A549 (cell line): ENCODE measurements around the gene MRPL2. TPM values are rescaled to one million over a fixed set of nuclear protein-coding genes. Genes with fewer than 3 reads are reported as not detected.
A peak's percentile ranks its signal among the peaks of the same experiment; 100 is the strongest.

Experiments
- ATAC-seq, 2 experiments: fragments of 200-7000 bp in 1 of 2; fragments of >200 bp in 1 of 2; cut with Nextera tagmentation in 1 of 2; cut with Tn5 transposase in 1 of 2; 3 replicates each; pipeline versions ENCODE4 v1.8.0 to v1.9.1; 2018 to 2020; ENCODE audit warnings: mild to moderate bottlenecking in 1 of 2, moderate library complexity in 1 of 2
- CTCF ChIA-PET: fragments of 300-600 bp; sonication (Branson Sonifier 250); formaldehyde crosslinking; extraction: SDS; loops from one replicate; lab custom pipeline; 2021; ENCODE audit warnings: antibody characterized with exemption, inconsistent platforms; lab: Yijun Ruan, JAX
- POLR2A ChIA-PET: fragments of 350-600 bp; formaldehyde crosslinking; extraction: SDS; loops from one replicate; lab custom pipeline; 2021; ENCODE audit warnings: antibody characterized with exemption, inconsistent platforms; lab: Yijun Ruan, JAX
- DNase-seq, 2 experiments: peaks; one replicate each; pipeline versions ENCODE4 v3.0.0 to v3.0.0-alpha.2; 2011 to 2016; ENCODE audit warnings: low read depth in 1 of 2, low spot score in 1 of 2
- FAIRE-seq: peaks from 2 replicates; lab custom pipeline; 2011; peaks lifted over from hg19 to GRCh38; lab: Jason Lieb, UNC
- H3K27ac ChIP-seq, 2 experiments: fragments of >200 bp; sonication (Bioruptor Twin); formaldehyde crosslinking; 3 replicates each; pipeline ENCODE4 v1.5.1; 2016 to 2017
- H3K4me1 ChIP-seq: fragments of >200 bp; sonication (Bioruptor Twin); formaldehyde crosslinking; 3 replicates; pipeline ENCODE4 v1.6.1; 2016
- H3K4me2 ChIP-seq: fragments of >200 bp; sonication (Bioruptor Twin); formaldehyde crosslinking; 3 replicates; pipeline ENCODE4 v1.6.1; 2016
- H3K4me3 ChIP-seq: fragments of >200 bp; sonication (Bioruptor Twin); formaldehyde crosslinking; 3 replicates; pipeline ENCODE4 v1.5.1; 2016
- H3K9me3 ChIP-seq: fragments of >200 bp; sonication (Bioruptor Twin); formaldehyde crosslinking; 3 replicates; pipeline ENCODE4 v1.6.1; 2016
- ATOH8 ChIP-seq: fragments of 250-450 bp; sonication (Bioruptor Pico); IDR thresholded peaks from 2 replicates; pipeline ENCODE4 v1.5.0; 2020; ENCODE audit warnings: low read depth, mild to moderate bottlenecking, moderate library complexity
- BCL3 ChIP-seq: fragments of >200 bp; sonication (Bioruptor Twin); formaldehyde crosslinking; IDR thresholded peaks from 3 replicates; pipeline ENCODE4 v1.6.1; 2016
- CTCF ChIP-seq: fragments of >200 bp; sonication (Bioruptor Twin); formaldehyde crosslinking; IDR thresholded peaks from 3 replicates; pipeline ENCODE4 v1.5.1; 2016
- ELK1 ChIP-seq: fragments of 150-350 bp; IDR thresholded peaks from 2 replicates; pipeline ENCODE4 v1.6.1; 2014; ENCODE audit warnings: low read depth, mild to moderate bottlenecking, low read length
- EP300 ChIP-seq, 2 experiments: fragments of >200 bp; sonication (Bioruptor Twin); formaldehyde crosslinking; IDR thresholded peaks; 2 replicates in 1 of 2; 3 replicates in 1 of 2; pipeline ENCODE4 v1.6.1; 2016 to 2017
- FOSL2 ChIP-seq, 2 experiments: fragments of 450-650 bp in 1 of 2; fragments of >200 bp in 1 of 2; sonication (Bioruptor Twin) in 1 of 2; formaldehyde crosslinking; IDR thresholded peaks; 2 replicates each; pipeline versions ENCODE4 v1.5.0 to v1.6.1; 2016 to 2020; ENCODE audit warnings: mild to moderate bottlenecking in 1 of 2, moderate library complexity in 1 of 2
- GATA3 ChIP-seq: IDR thresholded peaks from 2 replicates; pipeline ENCODE4 v1.6.1; 2012; ENCODE audit warnings: borderline replicate concordance
- HES2 ChIP-seq: fragments of >200 bp; sonication (Bioruptor Twin); formaldehyde crosslinking; IDR thresholded peaks from 2 replicates; pipeline ENCODE4 v1.6.1; 2016
- JUN ChIP-seq, 2 experiments: fragments of >200 bp; sonication (Bioruptor Twin); formaldehyde crosslinking; IDR thresholded peaks; 2 replicates in 1 of 2; 3 replicates in 1 of 2; pipeline ENCODE4 v1.6.1; 2016 to 2017
- JUNB ChIP-seq: fragments of >200 bp; sonication (Bioruptor Twin); formaldehyde crosslinking; IDR thresholded peaks from 2 replicates; pipeline ENCODE4 v1.6.1; 2016
- KDM1A ChIP-seq: fragments of 200-600 bp; sonication (generic); IDR thresholded peaks from 2 replicates; pipeline ENCODE4 v1.6.1; 2016; ENCODE audit warnings: low read depth, mild to moderate bottlenecking
- KDM5A ChIP-seq: fragments of 200-600 bp; sonication (generic); IDR thresholded peaks from 2 replicates; pipeline ENCODE4 v1.6.1; 2016; ENCODE audit warnings: antibody characterized with exemption, mild to moderate bottlenecking
- MAFK ChIP-seq: fragments of 450-650 bp; IDR thresholded peaks from 2 replicates; pipeline ENCODE4 v1.6.1; 2014; ENCODE audit not compliant: partially characterized antibody
- MAX ChIP-seq: IDR thresholded peaks from 2 replicates; pipeline ENCODE4 v1.6.1; 2012
- PHF8 ChIP-seq: fragments of 200-600 bp; sonication (generic); IDR thresholded peaks from 2 replicates; pipeline ENCODE4 v1.6.1; 2016; ENCODE audit warnings: low read depth, mild to moderate bottlenecking, antibody characterized with exemption, moderate library complexity, borderline replicate concordance
- POLR2A ChIP-seq: IDR thresholded peaks from 2 replicates; pipeline ENCODE4 v1.6.1; 2012; ENCODE audit warnings: mild to moderate bottlenecking, low read length
- POLR2AphosphoS2 ChIP-seq: conservative IDR thresholded peaks from 2 replicates; pipeline ENCODE4 v1.6.1; 2012; ENCODE audit warnings: low read length, improper control_type of control experiment, inconsistent platforms
- RARB ChIP-seq: fragments of 250-450 bp; sonication (Bioruptor Pico); IDR thresholded peaks from 2 replicates; pipeline ENCODE4 v1.8.0; 2021; ENCODE audit warnings: mild to moderate bottlenecking, moderate library complexity
- USF2 ChIP-seq: fragments of 450-650 bp; IDR thresholded peaks from 2 replicates; pipeline ENCODE4 v1.6.1; 2014; ENCODE audit warnings: antibody characterized with exemption
- WGBS: methylation state at CpG from one replicate; pipeline ENCODE4 v1.1.6; 2017; ENCODE audit errors: missing lambda C conversion rate; 5-methylcytosine and 5-hydroxymethylcytosine counted together
- polyA minus RNA-seq: library from RNA; depleted of rRNA, polyadenylated mRNA; stranded (reverse); fragments of >200 nt; gene quantifications from 2 replicates; pipeline ENCODE4 v1.2.3, GENCODE V29; 2011; rRNA and poly(A)+ RNA removed
- polyA plus RNA-seq, 4 experiments: library from polyadenylated mRNA; depleted of rRNA in 3 of 4; stranded (reverse); fragments of >200 nt; fragmentation: RNase III in 1 of 4; extraction: RNeasy Plus Mini Kit Qiagen cat#74134 plus additional on column Dnase treatment in 1 of 4; gene quantifications; 2 replicates in 3 of 4; 3 replicates in 1 of 4; pipeline ENCODE4 v1.2.3, GENCODE V29; 2011 to 2017

MRPL2 gene
- polyA plus RNA-seq (2011; rRNA removed) = 20.9 and 33.7 TPM in 2 replicates
- polyA plus RNA-seq (2012; cell fraction: cytosol; rRNA removed) = 61.5 and 66.4 TPM in 2 replicates
- 56.0 and 69.6 TPM in 2 replicates for polyA plus RNA-seq (2012; cell fraction: nucleus; rRNA removed)
- polyA plus RNA-seq (2017; fragmentation: RNase III; extraction: RNeasy Plus Mini Kit Qiagen cat#74134 plus additional on column Dnase treatment) = 50.9 to 55.6 TPM (median 51.9 TPM) in 3 replicates
- 22.5 and 33.6 TPM in 2 replicates for polyA minus RNA-seq

GRCh38 chr6:43059168-43060033, at the start of gene MRPL2, which contains the start of gene KLC4:
Gene MRPL2 (minus strand): TSS chr6:43059434. CDS start chr6:43059381, 53 bp downstream.
Gene KLC4 (plus strand): TSS chr6:43059631. CDS start chr6:43061336, 1,705 bp downstream.
- H3K4me3 ChIP-seq = peak within 1 kb of the TSS; percentile 100
- H3K27ac ChIP-seq = peak within 1 kb of the TSS; percentile 90 to 97
- H3K4me1 ChIP-seq = peaks cover 14% of the 10 kb centered on the region
- peak; percentile 97 to 98 for DNase-seq
- under 1% methylated on average over 22 of the region's 64 CpGs for WGBS
- H3K9me3 ChIP-seq = no peaks in the 10 kb centered on the region
- POLR2A ChIA-PET = interaction anchor here (0.6 to 1.5 kb wide), 9 partner anchors 15 to 1068 kb away, joined by 3 to 10 read pairs (median 4); partner anchors contain the start of genes KLHDC3, MEA1, PEX6 and PPP2R5D
- ATAC-seq = peak; percentile 88 to 96
- H3K4me2 ChIP-seq = peak within 1 kb of the TSS; percentile 100
- TF ChIP-seq EP300 (IDR thresholded peaks at IDR 0.05) = no peak
- peak; percentile 85 for TF ChIP-seq KDM5A
- TF ChIP-seq BCL3 = peak; percentile 65; the same call in 1 of the 3 replicates
- no peak for TF ChIP-seq FOSL2 (IDR thresholded peaks at IDR 0.05)
- TF ChIP-seq FOSL2 (CRISPR knock-in tag; IDR thresholded peaks at IDR 0.05) = peak; percentile 17; the same call in 1 of the 2 replicates
- TF ChIP-seq POLR2A = peak; percentile 85
- 0 out of 2 replicates have a peak, but pooled peaks have one; percentile 36 for TF ChIP-seq USF2
- TF ChIP-seq ATOH8 (CRISPR knock-in tag) = no peak
- no peak for TF ChIP-seq HES2
- TF ChIP-seq JUN (IDR thresholded peaks at IDR 0.05) = peak in 1 of 2 experiments; percentile 71; a peak in 2 of 5 replicates
- TF ChIP-seq MAX = peak; percentile 61
- TF ChIP-seq PHF8 = peak; percentile 85; the same call in 1 of the 2 replicates
- FAIRE-seq = no peak
- CTCF ChIA-PET = interaction anchor here (1.0 to 1.9 kb wide), 5 partner anchors 9 to 112 kb away, joined by 3 to 13 read pairs (median 4); no protein-coding TSS in a partner anchor

GRCh38 chr6:43107344-43108062, 48.3 kb upstream of the MRPL2 start:
- ChIA-PET POLR2A (no interaction called here), CTCF (interaction anchor here (0.6 kb wide), 1 partner anchor 290 kb away, joined by 3 read pairs; no protein-coding TSS in a partner anchor)
- FAIRE-seq = no peak
- no peak overlapping the region for H3K27ac ChIP-seq
- H3K4me3 ChIP-seq = no peak overlapping the region
- no peak overlapping the region for H3K4me2 ChIP-seq
- H3K9me3 ChIP-seq = no peaks in the 10 kb centered on the region
- no peak for DNase-seq
- WGBS = 87% methylated on average over 12 of the region's 12 CpGs
- no peak for ATAC-seq
- TF ChIP-seq JUNB (no peak), PHF8 (no peak), JUN (IDR thresholded peaks at IDR 0.05) (no peak), RARB (no peak), CTCF (no peak), ELK1 (no peak), MAFK (no peak), POLR2AphosphoS2 (no peak), KDM1A (no peak), GATA3 (no peak)
- H3K4me1 ChIP-seq = no peaks in the 10 kb centered on the region
